Tongue (tissue), 2 donors: ENCODE data around the gene GSTA3. TPM values are rescaled to one million over a fixed set of nuclear protein-coding genes. Genes with fewer than 3 reads are reported as not detected.
"Not testable (repeated sequence)": the region's sequence is repeated elsewhere in the genome, so short reads cannot be mapped to it uniquely, and the experiment has no call there.

Experiments used
- DNase-seq: peaks from one replicate; pipeline ENCODE4 v3.0.0-alpha.2; 2015
- total RNA-seq: library from RNA; depleted of rRNA; stranded (reverse); fragments of >200 nt; gene quantifications from one replicate; pipeline ENCODE4 v1.2.3, GENCODE V29; 2014

Gene GSTA3
- total RNA-seq, 1 donor from 2014 or later: not detected

DNA sequence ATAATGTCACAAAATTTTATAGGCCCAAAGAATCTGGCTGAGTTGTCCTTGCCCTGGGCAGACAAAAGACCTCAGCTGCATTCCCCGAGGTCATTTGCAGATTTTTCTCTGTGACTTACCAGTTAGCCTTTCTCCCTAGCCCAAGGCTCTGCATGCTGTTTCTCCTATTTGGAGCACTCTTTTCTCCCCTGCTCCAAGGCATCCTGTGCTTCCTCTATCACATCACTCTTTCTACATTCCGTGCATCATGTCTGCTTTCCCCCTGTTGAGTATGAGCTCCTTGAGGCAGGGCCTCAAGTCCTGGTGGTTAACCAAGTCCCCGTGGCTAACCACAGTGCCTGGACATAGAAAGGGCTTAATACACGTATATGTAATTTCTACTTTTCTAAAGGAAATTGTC, 593 bp upstream of the GSTA3 start:
- no peak for DNase-seq

DNA sequence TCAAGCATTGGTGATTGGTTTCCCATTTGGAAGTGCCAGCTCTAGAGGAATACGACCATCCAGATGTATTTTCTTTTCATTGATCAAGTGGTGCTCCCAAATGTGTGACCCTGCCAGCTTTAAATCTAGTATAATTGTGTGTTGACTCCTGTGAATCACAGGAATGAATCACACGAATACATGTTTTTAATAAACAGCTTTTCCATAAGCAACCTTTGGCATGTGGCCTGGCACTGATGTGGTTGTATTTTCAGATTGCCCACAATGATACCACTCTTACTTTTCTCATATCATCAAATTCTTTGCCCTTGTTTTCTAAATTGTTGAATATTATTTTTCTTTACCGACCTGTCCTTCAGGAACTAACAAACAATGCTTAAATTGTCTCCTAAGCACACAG, 367 bp downstream of the GSTA3 start:
- no peak for DNase-seq

DNA sequence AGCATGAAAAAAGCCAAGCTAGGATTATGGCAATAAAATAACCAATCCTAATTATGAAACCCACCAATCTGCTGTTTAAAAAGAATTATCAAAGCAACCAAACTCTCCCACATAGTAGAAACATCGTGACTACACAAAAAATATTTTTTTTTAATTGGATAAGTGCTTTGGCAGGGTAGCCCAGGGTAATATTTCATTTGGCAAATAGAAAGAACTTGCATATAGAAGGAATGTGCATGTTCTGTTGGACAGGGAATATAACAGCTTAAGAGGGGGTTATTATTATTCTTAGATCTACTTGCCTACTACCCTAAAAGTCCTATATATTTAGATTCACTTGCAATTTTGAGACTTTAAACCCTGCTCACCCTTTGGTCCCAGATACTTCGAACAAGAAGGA, 972 bp downstream of the GSTA3 start:
- DNase-seq: no peak

DNA sequence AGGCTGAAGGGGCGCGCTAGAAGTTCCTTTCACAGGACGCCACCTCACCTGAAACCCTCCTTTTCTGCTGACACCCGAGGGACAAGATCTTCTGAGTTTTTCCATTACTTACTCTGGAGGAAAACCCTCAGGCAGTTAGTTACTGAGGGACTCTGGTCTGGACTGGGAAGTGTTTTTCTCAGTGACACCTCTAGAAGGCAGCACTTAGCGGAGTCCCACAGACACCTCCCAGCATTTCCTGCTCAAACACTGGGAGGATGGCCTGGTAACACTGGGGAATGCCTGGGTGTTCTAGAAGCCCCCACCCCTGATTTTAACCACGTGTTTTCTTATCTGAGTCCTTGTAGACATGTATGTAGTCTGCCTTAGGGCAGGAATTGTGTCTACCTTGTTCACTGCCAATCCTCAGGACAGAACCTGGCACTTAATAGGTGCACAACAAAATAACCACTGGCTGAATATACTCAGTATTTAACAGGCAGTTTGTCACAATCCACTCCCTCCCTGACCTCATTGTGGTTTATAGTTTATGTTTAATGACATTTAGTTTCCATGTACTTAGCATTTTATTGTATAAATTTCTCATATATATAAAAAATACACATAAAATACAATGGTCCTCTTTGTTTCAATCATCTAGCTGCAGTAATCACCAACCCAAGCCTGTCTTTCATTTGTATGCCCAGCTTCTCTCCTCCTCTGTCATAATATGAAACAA, 4.8 kb downstream of the GSTA3 start:
- DNase-seq: no peak

DNA sequence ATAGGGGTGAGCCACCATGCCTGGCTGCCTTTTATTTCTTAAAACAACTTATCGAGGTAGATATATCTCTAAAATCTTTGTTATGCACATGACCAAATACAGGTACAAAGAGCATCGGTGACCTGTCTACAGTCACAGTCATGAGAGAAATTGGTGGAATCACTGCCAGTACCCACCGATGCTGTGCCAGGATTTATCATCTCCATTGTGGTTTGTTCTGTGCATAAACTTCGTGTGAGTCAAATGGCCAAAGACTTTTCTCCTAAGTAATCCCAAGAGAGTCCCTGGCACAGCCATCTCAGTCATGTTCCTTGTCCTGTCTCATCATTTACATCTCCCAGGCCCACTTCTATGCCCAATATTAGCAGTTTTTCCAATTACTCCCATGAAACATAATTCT, 9.0 kb downstream of the GSTA3 start:
- DNase-seq: no peak

DNA sequence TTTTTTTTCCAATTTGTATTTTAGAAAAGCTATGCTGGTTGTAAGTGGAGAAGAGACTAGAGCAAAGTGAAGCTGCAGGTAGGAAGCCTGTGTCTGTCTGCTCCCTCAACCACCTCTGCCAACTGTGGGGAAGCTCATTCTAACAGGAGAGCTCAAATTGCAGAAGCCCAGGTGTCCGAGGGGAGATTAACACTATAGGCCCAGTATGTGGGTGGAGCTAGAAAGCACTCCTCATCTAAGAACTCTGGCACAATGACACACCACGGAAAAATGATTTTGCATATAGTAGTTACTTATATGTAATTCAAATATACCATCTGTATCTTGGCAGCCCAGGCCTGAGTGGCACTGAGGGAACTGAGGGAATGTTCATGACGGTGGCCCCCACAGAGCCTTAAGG, 13.7 kb downstream of the GSTA3 start:
- DNase-seq: not testable (repeated sequence)

DNA sequence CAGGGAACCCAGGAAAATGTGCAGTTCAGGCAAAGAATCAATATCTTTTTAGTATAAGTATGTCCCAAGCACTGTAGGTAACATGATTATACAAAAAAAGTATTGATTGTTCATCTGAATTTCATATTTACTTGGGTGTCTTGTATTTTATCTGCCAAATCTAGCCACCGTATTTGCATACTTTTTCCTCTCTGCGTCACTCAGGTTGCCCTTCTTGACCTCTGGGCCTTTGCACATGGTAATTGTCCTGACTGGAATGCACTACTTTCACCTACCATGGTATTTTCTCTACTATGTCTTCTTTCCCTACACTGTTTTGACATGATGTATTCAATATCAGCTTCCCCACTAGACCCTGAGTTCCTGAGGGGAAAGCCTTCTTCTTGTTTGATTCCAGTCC, 15.2 kb downstream of the GSTA3 start:
- DNase-seq: no peak

DNA sequence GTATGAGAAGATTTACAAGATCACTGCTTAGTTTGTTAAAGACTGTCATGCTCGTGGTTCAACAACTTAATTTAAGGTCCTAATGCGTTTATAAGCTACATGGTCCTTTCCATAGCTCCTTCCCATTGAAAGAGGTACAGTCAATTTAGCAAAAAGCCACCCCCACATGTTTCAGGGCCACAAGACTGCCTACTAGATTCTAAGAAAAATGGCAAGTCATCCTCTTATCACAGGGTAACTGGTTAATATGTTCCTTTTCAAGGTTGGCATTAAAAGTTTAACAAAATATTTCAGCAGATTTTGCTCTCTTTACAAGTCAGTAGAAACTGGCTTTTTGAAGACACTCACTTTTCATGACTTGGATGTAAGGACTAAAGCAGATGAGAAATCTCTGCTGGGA, 15.7 kb downstream of the GSTA3 start:
- DNase-seq: no peak

DNA sequence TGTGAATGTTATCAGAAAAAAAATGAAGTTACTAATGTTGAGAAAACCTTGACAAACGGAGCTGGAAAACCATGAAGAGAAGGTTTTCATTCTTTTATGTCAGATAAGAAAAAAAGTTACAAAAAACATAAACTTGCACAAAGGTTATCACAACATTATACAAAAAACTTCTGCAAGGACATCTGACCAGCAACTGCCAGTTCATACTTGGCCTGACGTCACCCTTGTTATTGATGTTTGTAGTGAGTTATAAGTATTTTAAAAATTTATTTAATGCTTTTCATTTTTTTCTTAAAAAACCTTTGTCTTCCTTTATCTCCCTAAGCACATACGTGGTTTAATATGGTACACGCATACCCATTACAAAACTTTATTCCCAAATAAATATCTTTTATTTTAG, 16.3 kb downstream of the GSTA3 start:
- DNase-seq: no peak

DNA sequence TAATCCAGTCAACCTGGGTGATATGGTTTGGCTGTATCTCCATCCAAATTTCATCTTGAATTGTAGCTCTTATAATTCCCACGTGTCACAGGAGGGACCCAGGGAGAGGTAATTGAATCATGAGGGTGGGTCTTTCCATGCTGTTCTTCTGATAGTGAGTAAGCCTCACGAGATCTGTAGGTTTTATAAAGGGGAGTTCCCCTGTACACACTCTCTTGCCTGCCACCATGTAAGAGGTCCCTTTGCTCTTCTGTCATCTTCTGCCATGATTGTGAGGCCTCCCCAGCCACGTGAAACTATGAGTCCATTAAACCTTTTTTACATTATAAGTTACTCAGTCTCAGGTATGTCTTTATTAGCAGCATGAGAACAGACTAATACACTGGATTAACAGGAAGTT, 19.5 kb downstream of the GSTA3 start:
- DNase-seq: no peak

DNA sequence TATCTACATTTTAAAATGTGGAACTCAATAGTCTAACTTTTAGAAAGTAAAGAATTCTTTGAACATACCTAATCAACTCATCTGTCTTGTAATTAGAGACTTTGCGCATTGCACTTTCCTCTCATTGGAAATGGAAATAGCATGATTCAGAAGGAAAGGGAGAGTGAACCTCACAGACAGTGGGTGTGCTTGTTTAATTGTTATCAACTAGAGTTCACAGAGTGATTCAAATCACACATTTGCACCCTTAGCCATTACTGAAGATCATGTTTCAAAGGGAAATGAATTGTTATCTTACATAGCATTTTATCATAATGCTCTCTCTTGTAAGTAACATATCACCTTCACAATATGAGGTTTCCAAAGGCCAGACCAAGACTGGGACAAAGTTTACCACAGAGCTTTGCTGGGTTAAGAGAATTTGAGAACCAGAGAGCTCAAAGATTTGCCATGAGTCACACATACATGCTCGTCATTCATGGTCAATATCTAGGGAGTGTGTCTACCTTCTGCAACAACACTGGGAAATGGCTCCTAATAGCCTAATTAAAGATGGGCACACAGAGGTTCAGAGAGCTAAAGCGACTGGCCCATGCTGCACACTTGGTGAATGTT, 21.5 kb downstream of the GSTA3 start:
- DNase-seq: no peak

DNA sequence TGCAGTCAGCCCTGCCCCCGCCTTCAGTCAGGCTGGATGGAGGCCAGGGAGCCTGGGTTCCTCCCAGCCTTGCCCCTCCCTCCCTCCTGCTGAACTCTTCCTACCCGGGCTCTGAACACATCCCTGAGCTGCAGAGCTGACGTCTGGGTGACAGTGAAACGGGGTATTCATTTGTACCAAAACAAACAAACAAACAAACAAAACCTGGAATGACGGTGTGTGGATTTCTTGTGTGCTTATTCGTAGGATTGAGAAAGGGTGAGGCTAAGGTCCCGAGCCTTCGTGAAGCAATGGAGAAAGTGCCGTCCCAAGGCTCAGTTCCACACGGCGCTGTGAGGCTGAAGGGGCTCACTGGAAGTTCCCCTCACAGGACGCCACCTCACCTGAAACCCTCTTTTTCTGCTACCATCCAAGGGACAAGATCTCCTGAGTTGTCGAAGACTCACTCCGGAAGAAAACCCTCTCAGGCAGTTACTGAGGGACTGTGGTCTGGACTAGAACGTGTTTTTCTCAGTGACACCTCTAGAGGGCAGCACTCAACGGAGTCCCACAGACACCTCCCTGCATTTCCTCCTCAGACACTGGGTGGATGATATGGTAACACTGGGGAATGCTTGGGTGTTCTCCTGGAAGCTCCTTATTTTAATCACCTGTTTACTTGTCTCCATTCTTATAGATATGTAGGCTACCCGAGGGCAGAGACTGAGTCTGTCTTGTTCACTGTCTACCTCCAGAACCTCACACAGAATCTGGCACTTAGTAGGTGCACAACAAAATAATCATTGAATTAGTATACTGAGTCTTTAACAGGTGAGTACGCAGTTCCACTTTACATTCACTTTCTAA, 27.3 kb downstream of the GSTA3 start:
- peak; percentile 81 for DNase-seq

DNA sequence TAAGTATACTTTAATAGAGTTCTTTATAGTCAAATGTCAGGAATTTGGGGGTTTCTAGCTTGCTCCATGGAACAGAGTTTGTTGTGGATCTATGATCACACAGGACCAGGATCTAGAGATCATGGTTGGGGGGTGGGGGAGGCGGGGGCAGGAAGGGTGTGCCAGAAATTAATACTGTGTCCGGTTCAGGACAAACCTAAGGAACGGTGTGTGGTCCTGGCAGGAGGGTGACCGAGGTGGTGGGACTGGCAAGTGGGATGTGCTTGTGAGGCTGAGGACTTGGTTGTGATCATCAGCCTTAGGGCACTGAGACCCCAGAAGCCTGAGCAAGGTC, 27.9 kb downstream of the GSTA3 start:
- DNase-seq: no peak

DNA sequence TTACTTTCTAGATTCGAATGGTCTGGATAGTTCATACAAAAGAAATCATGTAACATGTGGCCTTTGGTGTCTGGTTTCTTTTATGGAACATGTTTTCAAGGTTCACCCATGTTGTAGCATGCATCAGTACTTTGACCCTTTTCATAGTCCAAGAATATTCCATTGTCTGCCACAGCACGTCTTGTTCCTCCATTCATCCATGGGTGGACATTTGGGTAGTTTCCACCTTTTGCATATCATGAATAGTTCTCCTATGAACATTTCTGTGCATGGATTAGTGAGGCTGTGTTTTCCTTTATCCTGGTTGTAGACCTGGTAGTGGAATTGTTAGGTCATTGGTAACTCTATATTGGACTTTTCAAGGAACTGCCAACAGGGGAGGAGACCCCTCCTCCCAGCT, 31.7 kb downstream of the GSTA3 start:
- no peak for DNase-seq

DNA sequence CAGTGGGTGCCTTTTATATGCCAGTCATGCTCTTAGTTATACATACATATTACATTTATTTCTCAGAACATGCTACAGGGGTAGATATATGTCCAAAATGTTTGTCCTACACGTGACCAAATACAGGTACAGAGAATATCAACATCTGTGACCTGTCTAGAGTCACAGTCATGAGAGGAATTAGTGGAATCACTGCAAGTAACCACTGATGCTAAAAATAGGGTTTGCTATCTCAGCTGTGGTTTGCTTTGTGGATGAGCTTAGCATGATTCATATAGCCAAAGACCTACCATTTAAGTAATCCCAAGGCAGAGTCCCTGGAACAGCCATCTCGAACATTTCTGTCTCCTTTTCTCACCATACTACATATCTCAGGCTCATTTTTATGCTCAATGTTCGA, 32.3 kb downstream of the GSTA3 start:
- DNase-seq: no peak

DNA sequence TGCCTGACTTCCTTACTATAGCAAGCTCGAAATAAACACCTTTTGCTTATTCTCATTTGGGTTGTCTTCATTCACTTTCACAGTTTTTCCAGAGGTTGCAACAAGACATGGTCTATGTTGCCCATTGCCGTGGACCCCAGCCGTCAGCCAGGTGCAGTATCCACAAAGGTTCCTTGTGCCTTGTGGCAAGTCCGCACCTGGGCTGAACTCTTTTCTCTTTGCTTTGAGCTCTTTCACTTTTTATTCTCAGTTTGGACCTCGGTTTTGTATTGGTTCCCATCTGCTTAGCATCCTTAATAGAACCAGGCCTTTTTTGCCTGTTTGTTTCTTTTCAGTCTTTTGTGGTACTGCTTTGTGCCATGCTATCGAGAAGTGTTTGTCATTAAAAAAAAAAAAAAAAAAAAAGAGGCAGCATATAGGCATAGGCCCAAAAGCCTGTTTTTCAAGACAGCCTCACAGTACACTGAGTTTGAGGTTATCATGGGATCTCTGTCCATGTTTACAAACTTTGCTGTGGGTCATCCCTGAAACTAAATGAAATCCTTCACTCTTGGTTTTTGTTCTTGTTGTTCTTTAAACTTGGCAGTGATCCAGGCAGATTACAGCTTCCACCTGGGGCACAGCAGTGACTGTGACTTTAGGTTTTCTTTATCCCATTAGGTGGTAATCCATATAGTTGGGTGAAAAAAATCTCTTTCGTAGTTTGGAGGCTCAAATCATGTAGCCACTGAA, 33.3 kb downstream of the GSTA3 start:
- no peak for DNase-seq

DNA sequence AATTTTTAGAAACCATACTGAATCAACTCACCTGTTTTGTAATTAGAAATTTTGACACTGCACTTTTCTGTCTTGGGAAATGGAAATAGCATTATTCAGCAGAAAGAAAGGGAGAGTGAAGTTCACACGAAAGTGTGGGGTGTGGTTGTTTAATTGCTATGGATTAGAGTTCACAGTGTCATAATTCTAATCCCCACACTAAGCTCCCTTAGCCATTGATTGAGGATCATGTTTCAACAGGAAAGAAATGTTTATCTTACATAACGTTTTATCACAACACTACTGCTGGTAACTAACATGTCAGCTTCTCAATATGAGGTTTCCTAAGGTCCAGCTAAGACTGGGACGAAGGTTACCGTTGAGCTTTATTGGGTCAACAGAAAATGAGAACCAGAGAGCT, 37.5 kb downstream of the GSTA3 start:
- DNase-seq: no peak

DNA sequence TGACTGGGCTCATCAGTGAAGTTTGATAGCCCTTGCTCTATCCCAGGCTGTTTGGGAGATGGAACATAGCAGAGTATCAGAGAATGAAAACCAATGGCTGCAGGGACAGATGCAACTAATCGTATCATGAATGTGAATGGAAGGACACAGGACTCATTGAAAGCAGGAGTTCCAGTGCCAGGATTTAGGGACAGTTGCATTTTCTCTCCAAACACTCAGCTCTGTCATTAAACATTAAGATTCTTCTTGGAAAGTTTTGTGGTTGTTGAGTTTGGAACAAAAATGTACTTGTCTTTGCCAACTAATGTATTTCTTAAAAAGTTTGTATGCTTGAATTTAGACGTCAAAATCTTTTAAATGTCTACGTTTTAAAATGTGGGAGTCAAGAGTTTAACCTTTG, 37.9 kb downstream of the GSTA3 start:
- DNase-seq: no peak

DNA sequence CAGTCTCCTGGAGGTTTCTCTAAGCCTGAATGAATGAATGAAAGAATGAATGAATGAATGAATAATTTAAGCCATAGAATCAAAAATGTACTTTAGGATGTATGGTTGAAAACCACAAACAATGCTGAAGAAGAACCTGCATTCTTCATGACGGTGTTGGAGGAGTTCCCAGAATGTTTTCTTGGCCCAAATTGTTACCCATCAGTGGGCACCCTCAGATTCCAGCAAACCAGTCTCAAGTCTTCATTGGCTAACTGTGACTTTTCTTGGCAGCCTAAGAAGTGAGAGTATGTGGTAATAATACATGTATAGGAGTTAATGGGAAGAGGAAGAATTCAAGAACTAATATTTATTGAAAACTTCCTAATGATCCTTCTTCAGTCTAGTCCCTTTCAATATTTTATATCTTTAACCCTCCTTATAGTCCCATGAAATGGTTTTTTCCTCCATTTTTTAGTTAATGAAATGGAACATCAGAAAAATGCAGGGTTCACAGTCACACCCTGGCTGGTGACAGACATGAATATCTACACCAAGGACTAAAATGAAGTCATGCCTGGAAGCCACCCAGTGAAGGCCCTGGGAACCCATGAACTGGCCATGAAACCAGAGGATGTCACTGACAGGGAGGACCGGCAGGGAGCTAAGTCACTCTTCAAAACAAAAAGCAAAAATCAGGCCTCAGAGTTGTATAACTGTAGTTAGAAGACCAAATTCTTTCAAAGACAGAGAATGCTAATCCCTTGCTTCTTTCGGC, 39.0 kb downstream of the GSTA3 start:
- not testable (repeated sequence) for DNase-seq

DNA sequence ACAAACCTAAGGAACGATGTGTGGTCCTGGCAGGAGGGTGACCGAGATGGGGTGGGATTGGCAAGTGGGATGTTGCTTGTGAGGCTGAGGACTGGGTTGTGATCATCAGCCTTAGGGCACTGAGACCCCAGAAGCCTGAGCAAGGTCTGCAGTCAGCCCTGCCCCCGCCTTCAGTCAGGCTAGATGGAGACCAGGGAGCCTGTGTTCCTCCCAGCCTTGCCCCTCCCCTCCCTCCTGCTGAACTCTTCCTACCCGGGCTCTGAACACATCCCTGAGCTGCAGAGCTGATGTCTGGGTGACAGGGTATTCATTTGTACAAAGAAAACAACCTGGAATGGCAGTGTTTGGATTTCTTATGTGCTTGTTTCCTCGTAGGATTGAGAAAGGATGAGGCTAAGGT, 40.6 kb downstream of the GSTA3 start:
- DNase-seq: not testable (repeated sequence)

DNA sequence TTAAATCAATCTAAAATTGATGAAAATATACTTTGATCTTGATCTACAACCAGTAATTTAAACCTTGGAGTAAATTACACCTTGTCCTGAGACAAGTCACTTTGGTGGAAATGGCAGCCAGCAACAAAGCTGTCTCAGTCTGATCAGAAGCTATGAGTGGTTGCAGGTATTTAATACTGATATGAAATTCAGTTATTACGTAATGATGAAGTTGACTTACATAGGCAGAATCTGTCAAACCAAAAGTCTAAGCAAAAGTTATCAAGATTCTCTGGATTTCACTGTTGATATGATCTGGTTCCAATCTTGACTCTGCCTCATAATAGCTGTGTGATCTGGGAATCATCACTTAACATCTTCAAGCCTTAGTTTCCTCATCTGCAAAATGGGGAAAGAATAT, 41.3 kb downstream of the GSTA3 start:
- DNase-seq: no peak

DNA sequence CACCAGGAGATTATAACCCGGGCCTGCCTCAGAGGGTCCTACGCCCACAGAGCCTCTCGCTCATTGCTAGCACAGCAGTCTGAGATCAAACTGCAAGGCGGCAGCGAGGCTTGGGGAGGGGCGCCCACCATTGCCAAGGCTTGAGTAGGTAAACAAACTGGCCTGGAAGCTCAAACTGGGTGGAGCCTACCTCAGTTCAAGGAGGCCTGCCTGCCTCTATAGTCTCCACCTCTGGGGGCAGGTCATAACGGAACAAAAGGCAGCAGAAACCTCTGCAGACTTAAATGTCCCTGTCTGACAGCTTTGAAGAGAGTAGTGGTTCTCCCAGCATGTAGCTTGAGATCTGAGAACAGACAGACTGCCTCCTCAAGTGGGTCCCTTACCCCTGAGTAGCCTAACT, 48.3 kb downstream of the GSTA3 start:
- not testable (repeated sequence) for DNase-seq
